Islet of Langerhans (tissue), 1 donor: ENCODE data around the gene ZIK1.

Experiments
- FAIRE-seq: peaks from one replicate; lab custom pipeline; 2011; peaks lifted over from hg19 to GRCh38; lab: Jason Lieb, UNC

ZIK1 gene

GRCh38 chr19:57583521-57584416 is at the start of gene ZIK1:
Gene ZIK1, plus strand, starts transcription at chr19:57584145. Its CDS starts 212 bp downstream, at chr19:57584357.
- FAIRE-seq = peak; percentile 90

- FAIRE-seq = no peak
Measured at GRCh38 chr19:57537953-57538547, 45.9 kb upstream of the ZIK1 start.

GRCh38 chr19:57546513-57546912 is 37.4 kb upstream of the ZIK1 start:
- FAIRE-seq = no peak

- no peak for FAIRE-seq
Measured at GRCh38 chr19:57552432-57552831, 31.5 kb upstream of the ZIK1 start.

- FAIRE-seq = no peak
Measured at GRCh38 chr19:57557659-57558058, 26.3 kb upstream of the ZIK1 start.

GRCh38 chr19:57558525-57558924 is 25.4 kb upstream of the ZIK1 start:
- FAIRE-seq = no peak

- FAIRE-seq = no peak
Measured at GRCh38 chr19:57559008-57559403, 24.9 kb upstream of the ZIK1 start.

- FAIRE-seq = peak; percentile 62
Measured at GRCh38 chr19:57559404-57560025, 24.4 kb upstream of the ZIK1 start, which contains the start of gene ZNF550. Gene ZNF550, minus strand, starts transcription at chr19:57559863. Its CDS starts 181 bp downstream, at chr19:57559682.

- no peak for FAIRE-seq
Measured at GRCh38 chr19:57560049-57560491, 23.9 kb upstream of the ZIK1 start.

GRCh38 chr19:57563547-57563946 is 20.4 kb upstream of the ZIK1 start:
- FAIRE-seq = no peak

- no peak for FAIRE-seq
Measured at GRCh38 chr19:57566396-57567265, 17.3 kb upstream of the ZIK1 start.

- FAIRE-seq = no peak
Measured at GRCh38 chr19:57570707-57571106, 13.2 kb upstream of the ZIK1 start.

GRCh38 chr19:57572415-57572947 is 11.5 kb upstream of the ZIK1 start:
- FAIRE-seq = no peak

GRCh38 chr19:57576661-57577060 is 7.3 kb upstream of the ZIK1 start:
- no peak for FAIRE-seq

- peak; percentile 98 for FAIRE-seq
Measured at GRCh38 chr19:57578487-57579205, 5.3 kb upstream of the ZIK1 start, which contains the start of gene ZNF416. Gene ZNF416, minus strand, starts transcription at chr19:57578911. Its CDS starts 207 bp downstream, at chr19:57578704.

- no peak for FAIRE-seq
Measured at GRCh38 chr19:57583104-57583520, 833 bp upstream of the ZIK1 start.

- no peak for FAIRE-seq
Measured at GRCh38 chr19:57587529-57587928, 3.6 kb downstream of the ZIK1 start.

- FAIRE-seq = no peak
Measured at GRCh38 chr19:57599377-57599760, 15.4 kb downstream of the ZIK1 start.

GRCh38 chr19:57599761-57600383 is 15.9 kb downstream of the ZIK1 start, which contains the start of gene ZNF530:
Gene ZNF530, plus strand, starts transcription at chr19:57599885. Its CDS starts 4,461 bp downstream, at chr19:57604346.
- peak; percentile 96 for FAIRE-seq

GRCh38 chr19:57606931-57607330 is 23.0 kb downstream of the ZIK1 start:
- no peak for FAIRE-seq
